DMS114 treated with DMSO at 0.1 percent for 48 hours (cell line): ENCODE measurements around the gene CDY1B.
"Not testable (repeated sequence)": the region's sequence is repeated elsewhere in the genome, so short reads cannot be mapped to it uniquely, and the experiment has no call there.

Experiments used
- DNase-seq: peaks from one replicate; lab custom pipeline; 2025; ENCODE audit not compliant: unreplicated experiment; lab: John Stamatoyannopoulos, UW

CDY1B gene, protein sequence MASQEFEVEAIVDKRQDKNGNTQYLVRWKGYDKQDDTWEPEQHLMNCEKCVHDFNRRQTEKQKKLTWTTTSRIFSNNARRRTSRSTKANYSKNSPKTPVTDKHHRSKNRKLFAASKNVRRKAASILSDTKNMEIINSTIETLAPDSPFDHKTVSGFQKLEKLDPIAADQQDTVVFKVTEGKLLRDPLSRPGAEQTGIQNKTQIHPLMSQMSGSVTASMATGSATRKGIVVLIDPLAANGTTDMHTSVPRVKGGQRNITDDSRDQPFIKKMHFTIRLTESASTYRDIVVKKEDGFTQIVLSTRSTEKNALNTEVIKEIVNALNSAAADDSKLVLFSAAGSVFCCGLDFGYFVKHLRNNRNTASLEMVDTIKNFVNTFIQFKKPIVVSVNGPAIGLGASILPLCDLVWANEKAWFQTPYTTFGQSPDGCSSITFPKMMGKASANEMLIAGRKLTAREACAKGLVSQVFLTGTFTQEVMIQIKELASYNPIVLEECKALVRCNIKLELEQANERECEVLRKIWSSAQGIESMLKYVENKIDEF

DNA sequence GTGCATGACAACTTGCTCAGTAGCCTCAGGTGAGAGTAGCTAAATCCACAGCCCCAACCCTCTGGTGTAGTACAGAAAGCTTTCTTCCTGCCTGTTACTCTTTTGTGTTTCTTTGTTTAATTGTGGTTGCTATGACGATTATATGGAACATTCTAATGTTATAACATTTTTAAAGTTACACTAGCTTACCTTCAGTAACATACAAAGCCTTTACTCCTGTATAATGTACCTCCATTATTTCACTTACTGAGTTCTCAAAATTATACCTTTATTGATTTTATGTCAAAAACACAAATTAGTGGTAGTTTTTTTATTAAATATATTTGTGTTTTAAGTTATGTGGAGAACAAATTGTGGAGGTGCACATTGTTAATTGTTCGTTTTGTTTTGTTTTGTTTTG, at the start of gene CDY1B:
TSS of gene CDY1B (minus strand) at position 101 of the 400 bp plus-strand sequence. CDS start 331 bp downstream, outside the sequence.
- DNase-seq: not testable (repeated sequence)

DNA sequence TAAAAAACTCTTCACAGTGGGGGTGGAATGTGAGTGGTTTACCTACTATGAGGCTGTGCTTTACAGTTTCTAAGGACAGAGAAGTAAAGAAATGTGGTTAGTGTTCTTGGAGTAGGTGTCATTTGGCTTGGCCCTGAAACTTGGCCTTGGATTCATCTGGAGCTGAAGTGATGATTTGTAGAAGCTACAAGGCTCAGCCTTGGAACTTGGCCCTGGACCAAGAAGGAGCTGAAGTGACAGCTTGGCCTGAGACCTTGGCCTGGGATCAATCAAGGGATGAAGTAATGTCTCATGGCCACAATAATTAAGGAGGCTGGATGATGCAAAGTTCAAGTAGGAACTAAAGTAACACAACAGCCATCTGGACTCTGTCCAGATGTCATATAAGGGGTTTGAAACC, 1.7 kb upstream of the CDY1B start:
- DNase-seq: not testable (repeated sequence)

DNA sequence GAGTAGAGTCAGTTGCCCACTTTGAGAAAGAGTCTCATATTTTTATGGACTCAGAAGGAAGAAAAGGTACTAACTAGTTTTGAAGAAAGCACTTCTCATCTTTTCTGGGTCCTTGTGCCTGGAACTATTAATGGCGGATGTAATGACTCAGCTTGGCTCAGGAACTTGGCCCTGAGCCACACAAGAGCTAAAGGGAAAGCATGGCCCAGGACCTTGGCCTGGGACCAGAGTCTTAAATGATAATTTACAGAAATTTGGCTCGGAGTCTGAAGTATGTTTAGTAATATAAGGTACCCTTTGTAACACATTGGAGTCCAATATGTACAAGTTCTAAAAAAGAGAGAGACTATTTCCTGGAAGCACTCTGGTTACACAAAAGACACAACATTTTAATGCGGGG, 4.6 kb downstream of the CDY1B start:
- DNase-seq: not testable (repeated sequence)

DNA sequence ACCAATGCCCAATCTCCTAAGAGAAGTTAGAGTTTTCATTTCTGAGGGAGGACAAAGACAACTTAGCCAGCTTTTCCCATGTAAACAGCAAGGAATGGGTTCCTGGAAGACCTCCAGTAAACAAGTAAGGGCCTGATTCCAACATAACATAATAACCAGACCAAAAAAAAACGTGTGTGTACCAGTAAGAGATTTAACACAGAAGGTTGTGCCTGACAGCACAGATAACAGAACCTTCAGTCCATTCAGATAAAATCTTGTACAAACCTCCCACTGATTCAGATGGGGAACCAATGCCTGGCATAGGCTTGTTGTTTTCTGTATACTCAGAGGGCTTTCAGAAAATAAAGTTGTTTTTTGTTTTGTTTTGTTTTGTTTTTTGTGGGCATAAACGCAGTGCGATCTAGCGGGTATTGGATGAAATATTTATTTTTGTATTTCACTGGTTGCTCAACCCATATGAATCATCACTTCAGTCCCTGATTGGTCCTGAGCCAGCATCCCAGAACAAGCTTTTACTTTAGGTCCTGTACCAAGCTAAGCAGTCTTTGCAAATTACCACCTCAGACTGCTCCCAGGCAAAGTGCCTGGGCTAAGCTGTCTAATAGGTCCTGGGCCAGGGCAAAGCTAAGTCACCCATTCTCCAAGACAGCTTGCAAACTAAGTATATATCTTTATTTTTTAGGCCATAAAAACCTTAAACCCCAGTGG, 8.7 kb downstream of the CDY1B start:
- not testable (repeated sequence) for DNase-seq

DNA sequence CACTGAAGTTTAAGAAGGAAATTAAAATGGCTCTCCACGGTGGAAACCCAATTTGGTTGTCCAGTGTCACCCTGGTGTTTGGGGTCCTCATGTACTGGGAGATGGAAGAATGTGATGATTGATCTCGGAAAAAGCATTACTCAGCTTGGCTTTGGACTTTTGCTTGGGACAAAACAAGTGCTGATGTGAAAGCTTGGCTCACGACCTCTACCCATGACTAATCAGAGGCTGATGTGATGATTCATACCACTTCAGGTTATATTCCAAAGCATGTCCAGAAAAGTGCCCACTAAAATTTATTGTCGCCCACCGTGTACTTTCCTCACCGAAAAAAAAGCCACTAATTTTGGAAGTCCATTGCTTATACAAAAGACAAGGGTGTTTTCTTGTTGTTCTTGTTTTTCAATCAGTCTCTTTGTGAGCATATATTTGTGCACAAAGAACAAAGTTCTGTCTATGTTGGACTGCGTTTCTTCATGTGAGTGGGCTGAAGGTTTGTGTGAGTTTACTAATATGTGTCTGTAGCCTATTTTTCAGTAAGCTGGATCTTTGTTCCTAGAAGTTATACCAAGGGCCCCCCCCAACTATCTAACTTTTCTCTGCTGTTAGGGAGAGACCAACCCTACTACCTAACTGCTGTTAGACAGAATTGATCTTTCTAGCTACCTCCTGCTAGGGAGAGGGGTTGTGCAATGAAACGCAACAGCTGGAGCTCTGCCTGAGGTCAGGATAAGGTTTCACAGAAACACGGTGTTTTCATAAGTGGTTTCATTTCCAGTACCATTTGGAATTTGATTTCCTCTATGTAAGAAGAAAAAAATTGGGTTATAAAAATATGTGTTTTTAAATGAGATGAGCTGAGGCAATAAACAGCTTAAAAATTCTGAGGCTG, 21.4 kb downstream of the CDY1B start:
- not testable (repeated sequence) for DNase-seq
